ENCODE measurements around the gene GAB2. TPM values are rescaled to one million over a fixed set of nuclear protein-coding genes. Genes with fewer than 3 reads are reported as not detected.

Gene GAB2
- total RNA-seq, 2 experiments from 2014 or later: 10.7 to 11.9 TPM

GRCh38 chr11:78380615-78381051, 37.0 kb downstream of the GAB2 start:
- no peaks in the 10 kb centered on the region for H3K36me3 ChIP-seq (ENCODE audit: insufficient read depth, low read length)
- intact Hi-C loops (cut with DNase I, micrococcal nuclease): no loop called here
- DNase-seq (no peak), ATAC-seq (ENCODE audit: poor library complexity) (no peak)
- no peaks in the 10 kb centered on the region for H3K27me3 Mint-ChIP-seq
- no peaks in the 10 kb centered on the region for H3K36me3 Mint-ChIP-seq (ENCODE audit: low read depth)
- H3K27me3 ChIP-seq (ENCODE audit: control insufficient read depth in 1 of 2, insufficient read depth in 2 of 2, low read length in 2 of 2): no peaks in the 10 kb centered on the region
- peaks cover 7 to 10% of the 10 kb centered on the region in 2 experiments for H3K9me3 ChIP-seq (ENCODE audit: control insufficient read depth in 1 of 2, insufficient read depth in 1 of 2, low read length in 2 of 2)
- H3K27ac Mint-ChIP-seq: no peak overlapping the region
- H3K4me3 Mint-ChIP-seq: no peak overlapping the region
- no peaks in the 10 kb centered on the region for H3K4me1 ChIP-seq (ENCODE audit: insufficient read depth, low read length)
- no peak for TF ChIP-seq CTCF (IDR thresholded peaks at IDR 0.05)
- ChIA-PET CTCF (interaction anchor here (0.6 kb wide), 1 partner anchor 81 kb away, joined by 3 read pairs; no protein-coding TSS in a partner anchor), POLR2A (interaction anchor here (0.6 kb wide), 1 partner anchor 674 kb away, joined by 3 read pairs; no protein-coding TSS in a partner anchor)
- no peak overlapping the region for H3K4me3 ChIP-seq (ENCODE audit: low read length)
- peaks cover 9% of the 10 kb centered on the region for H3K4me1 Mint-ChIP-seq (ENCODE audit: low read depth)
- no peak overlapping the region for H3K27ac ChIP-seq (ENCODE audit: low read depth in 1 of 2, low read length in 2 of 2)
- peaks cover 3% of the 10 kb centered on the region for H3K9me3 Mint-ChIP-seq

- CTCF ChIA-PET: interaction anchor here (1.0 kb wide), 1 partner anchor 33 kb away, joined by 3 read pairs; no protein-coding TSS in a partner anchor
- Mint-ChIP-seq H3K27ac (no peak overlapping the region), H3K4me3 (no peak overlapping the region)
These were observed 38.5 kb downstream of the GAB2 start for GRCh38 chr11:78379039-78379670.

GRCh38 chr11:78377625-78378418, 39.8 kb downstream of the GAB2 start:
- no peaks in the 10 kb centered on the region for H3K36me3 Mint-ChIP-seq (ENCODE audit: low read depth)
- no peaks in the 10 kb centered on the region for H3K27me3 Mint-ChIP-seq
- DNase-seq: no peak
- Histone ChIP-seq H3K27me3 (ENCODE audit: control insufficient read depth in 1 of 2, insufficient read depth in 2 of 2, low read length in 2 of 2) (no peaks in the 10 kb centered on the region), H3K4me1 (ENCODE audit: insufficient read depth, low read length) (no peaks in the 10 kb centered on the region), H3K27ac (ENCODE audit: low read depth in 1 of 2, low read length in 2 of 2) (no peak overlapping the region), H3K9me3 (ENCODE audit: control insufficient read depth in 1 of 2, insufficient read depth in 1 of 2, low read length in 2 of 2) (peaks cover 0 to 4% of the 10 kb centered on the region in 2 experiments), H3K4me3 (ENCODE audit: low read length) (no peak overlapping the region), H3K36me3 (ENCODE audit: insufficient read depth, low read length) (no peaks in the 10 kb centered on the region)
- H3K9me3 Mint-ChIP-seq: no peaks in the 10 kb centered on the region
- intact Hi-C loops (cut with DNase I, micrococcal nuclease): no loop called here
- H3K4me1 Mint-ChIP-seq (ENCODE audit: low read depth): peaks cover 9% of the 10 kb centered on the region
- ChIA-PET CTCF (interaction anchor here (0.6 to 1.0 kb wide), 2 partner anchors 32 to 1956 kb away, joined by 3 read pairs; no protein-coding TSS in a partner anchor), POLR2A (no interaction called here)
- TF ChIP-seq CTCF (IDR thresholded peaks at IDR 0.05): no peak
- H3K27ac Mint-ChIP-seq: no peak overlapping the region
- ATAC-seq (ENCODE audit: poor library complexity): no peak
- H3K4me3 Mint-ChIP-seq: no peak overlapping the region

More at GRCh38 chr11:78379039-78379670, 38.5 kb downstream of the GAB2 start:
- H3K36me3 ChIP-seq (ENCODE audit: insufficient read depth, low read length): no peaks in the 10 kb centered on the region
- Mint-ChIP-seq H3K27me3 (no peaks in the 10 kb centered on the region), H3K36me3 (ENCODE audit: low read depth) (no peaks in the 10 kb centered on the region), H3K9me3 (no peaks in the 10 kb centered on the region), H3K4me1 (ENCODE audit: low read depth) (peaks cover 9% of the 10 kb centered on the region)
- H3K27me3 ChIP-seq (ENCODE audit: control insufficient read depth in 1 of 2, insufficient read depth in 2 of 2, low read length in 2 of 2): no peaks in the 10 kb centered on the region
- no peak overlapping the region for H3K4me3 ChIP-seq (ENCODE audit: low read length)
- peaks cover under 1 to 4% of the 10 kb centered on the region in 2 experiments for H3K9me3 ChIP-seq (ENCODE audit: control insufficient read depth in 1 of 2, insufficient read depth in 1 of 2, low read length in 2 of 2)
- no peak for ATAC-seq (ENCODE audit: poor library complexity)
- POLR2A ChIA-PET: no interaction called here
- intact Hi-C loops (cut with DNase I, micrococcal nuclease): no loop called here
- no peak for TF ChIP-seq CTCF (IDR thresholded peaks at IDR 0.05)
- H3K4me1 ChIP-seq (ENCODE audit: insufficient read depth, low read length): no peaks in the 10 kb centered on the region
- peak in 3 of 14 experiments; percentile 7 to 13 (median 13) for DNase-seq
- no peak overlapping the region for H3K27ac ChIP-seq (ENCODE audit: low read depth in 1 of 2, low read length in 2 of 2)

Data from CD4-positive, alpha-beta T cell (primary cell).